Naive thymus-derived CD8-positive, alpha-beta T cell (primary cell): ENCODE measurements around the gene SLC2A13. TPM values are rescaled to one million over a fixed set of nuclear protein-coding genes. Genes with fewer than 3 reads are reported as not detected.
"Not testable (repeated sequence)": the region's sequence is repeated elsewhere in the genome, so short reads cannot be mapped to it uniquely, and the experiment has no call there.

Source experiments
- ATAC-seq, 2 donors: fragments of 150-1000 bp; cut with Tn5 transposase in 1 of 2; sonication (Bioruptor Pico), chemical (Tn5 transposase) in 1 of 2; 1 replicate in 1 of 2; 2 replicates in 1 of 2; pipeline ENCODE4 v1.10.0; 2021; ENCODE audit warnings: mild to moderate bottlenecking in 2 of 2, moderate library complexity in 2 of 2
- POLR2A ChIA-PET: fragments of 350-600 bp; sonication (Branson Sonifier 250); formaldehyde crosslinking; loops from one replicate; lab custom pipeline; 2021; ENCODE audit warnings: antibody characterized with exemption; lab: Charles Lee
- DNase-seq, 10 donors: peaks; one replicate each; pipeline versions ENCODE4 v3.0.0 to v3.0.0-alpha.2; 2020 to 2022
- H3K27ac Mint-ChIP-seq, 10 donors: one replicate each; pipeline ENCODE4 v1.8.0; 2020 to 2022; ENCODE audit warnings: mild to moderate bottlenecking in 10 of 10, mixed read lengths in 10 of 10, moderate library complexity in 4 of 10, inconsistent platforms in 1 of 10
- H3K27me3 Mint-ChIP-seq, 5 donors: one replicate each; pipeline ENCODE4 v1.8.0; 2021 to 2022; ENCODE audit warnings: mixed read lengths in 5 of 5
- H3K36me3 Mint-ChIP-seq, 3 donors: one replicate each; pipeline ENCODE4 v1.8.0; 2020 to 2022; ENCODE audit warnings: mixed read lengths in 3 of 3, mild to moderate bottlenecking in 2 of 3, inconsistent platforms in 1 of 3
- H3K4me1 Mint-ChIP-seq, 4 donors: one replicate each; pipeline ENCODE4 v1.8.0; 2021 to 2022; ENCODE audit warnings: mixed read lengths in 4 of 4
- H3K4me3 Mint-ChIP-seq, 10 donors: one replicate each; pipeline ENCODE4 v1.8.0; 2020 to 2022; ENCODE audit warnings: mild to moderate bottlenecking in 10 of 10, mixed read lengths in 10 of 10, moderate library complexity in 6 of 10, inconsistent platforms in 1 of 10
- H3K9me3 Mint-ChIP-seq, 9 donors: one replicate each; pipeline ENCODE4 v1.8.0; 2020 to 2022; ENCODE audit warnings: mixed read lengths in 9 of 9, mild to moderate bottlenecking in 3 of 9, inconsistent platforms in 1 of 9, moderate library complexity in 1 of 9
- polyA plus RNA-seq, 3 donors: library from polyadenylated mRNA; unstranded; fragments of 300-500 nt; fragmentation: Illumina TruSeq; gene quantifications; one replicate each; pipeline ENCODE4 v1.2.3, GENCODE V29; 2021
- total RNA-seq, 8 experiments: library from RNA in 2 of 8; stranded (reverse) in 2 of 8; gene quantifications; one replicate each; pipeline ENCODE4 v1.2.3 and lab custom pipeline; 2021 to 2026

Gene SLC2A13
- total and polyA plus RNA-seq, 5 experiments from 2014 or later, result 1.4 to 7.6 (median 1.6) TPM

GRCh38 chr12:39928181-39928899, 177.5 kb downstream of the SLC2A13 start:
- Mint-ChIP-seq H3K4me3 (no peak overlapping the region), H3K4me1 (peaks cover 0 to 2% (median 0%) of the 10 kb centered on the region in 4 donors), H3K27ac (peak overlapping the region in 1 of 10 donors; percentile 51), H3K36me3 (no peaks in the 10 kb centered on the region), H3K9me3 (no peaks in the 10 kb centered on the region), H3K27me3 (no peaks in the 10 kb centered on the region)
- no peak for ATAC-seq
- POLR2A ChIA-PET, result no interaction called here
- no peak for DNase-seq

- no peaks in the 10 kb centered on the region for H3K36me3 Mint-ChIP-seq
- H3K27me3 Mint-ChIP-seq, result no peaks in the 10 kb centered on the region
- DNase-seq (no peak), ATAC-seq (no peak)
- H3K27ac Mint-ChIP-seq, result no peak overlapping the region
- peaks cover 0 to 1% (median 0%) of the 10 kb centered on the region in 4 donors for H3K4me1 Mint-ChIP-seq
- H3K9me3 Mint-ChIP-seq, result no peaks in the 10 kb centered on the region
- H3K4me3 Mint-ChIP-seq, result no peak overlapping the region
- POLR2A ChIA-PET, result no interaction called here
These were observed 182.5 kb downstream of the SLC2A13 start for GRCh38 chr12:39923364-39923763.

DNA sequence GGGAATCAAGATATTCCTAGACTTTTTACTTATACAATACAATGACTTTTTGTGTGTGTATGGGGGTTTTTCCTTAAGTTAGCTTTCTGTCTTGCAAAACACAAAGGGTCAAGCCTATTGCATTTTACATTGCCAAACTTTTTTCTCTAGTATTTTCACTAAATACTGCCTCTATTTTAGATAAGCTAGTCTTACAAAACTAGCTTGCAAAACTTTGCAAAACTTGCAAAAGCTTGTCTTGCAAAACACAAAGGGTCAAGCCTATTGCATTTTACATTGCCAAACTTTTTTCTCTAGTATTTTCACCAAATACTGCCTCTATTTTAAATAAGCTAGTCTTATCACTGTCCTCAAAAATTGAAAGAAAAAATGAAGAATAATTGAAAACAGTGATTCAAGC, 183.3 kb downstream of the SLC2A13 start:
- H3K27ac Mint-ChIP-seq, DNase-seq, ATAC-seq, H3K4me3 Mint-ChIP-seq, H3K4me1 Mint-ChIP-seq, H3K36me3 Mint-ChIP-seq, H3K9me3 Mint-ChIP-seq, POLR2A ChIA-PET, H3K27me3 Mint-ChIP-seq: not testable (repeated sequence)

GRCh38 chr12:39920647-39921046, 185.2 kb downstream of the SLC2A13 start:
- DNase-seq (no peak), ATAC-seq (no peak)
- peaks cover 0 to 3% (median 0%) of the 10 kb centered on the region in 4 donors for H3K4me1 Mint-ChIP-seq
- peaks cover 0 to 4% (median 3%) of the 10 kb centered on the region in 3 donors for H3K36me3 Mint-ChIP-seq
- no peaks in the 10 kb centered on the region for H3K27me3 Mint-ChIP-seq
- POLR2A ChIA-PET, result no interaction called here
- no peaks in the 10 kb centered on the region for H3K9me3 Mint-ChIP-seq
- no peak overlapping the region for H3K27ac Mint-ChIP-seq
- no peak overlapping the region for H3K4me3 Mint-ChIP-seq

DNA sequence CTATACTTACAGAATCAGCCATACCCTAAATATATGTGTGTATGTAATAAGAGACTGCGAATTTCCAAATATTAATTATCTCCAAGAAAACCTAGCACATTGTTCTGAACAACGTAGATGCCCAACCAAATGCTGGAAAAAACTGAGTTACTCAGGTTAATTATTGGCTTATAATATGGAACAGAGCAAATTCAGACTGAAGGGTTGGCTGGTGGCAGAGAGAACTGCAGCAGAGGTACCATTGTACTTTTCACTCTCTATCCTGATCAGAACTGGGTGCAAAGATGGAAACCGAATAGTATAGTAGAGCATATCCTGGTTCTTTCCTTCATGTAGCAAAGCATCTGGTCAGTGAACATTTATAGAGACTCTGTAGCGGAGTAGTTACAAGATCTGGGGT, 185.7 kb downstream of the SLC2A13 start:
- Mint-ChIP-seq H3K27me3 (no peaks in the 10 kb centered on the region), H3K27ac (no peak overlapping the region), H3K4me3 (no peak overlapping the region), H3K9me3 (no peaks in the 10 kb centered on the region), H3K4me1 (peaks cover 0 to 3% (median 0%) of the 10 kb centered on the region in 4 donors), H3K36me3 (peaks cover 0 to 4% (median 3%) of the 10 kb centered on the region in 3 donors)
- ATAC-seq (no peak), DNase-seq (no peak)
- POLR2A ChIA-PET, result no interaction called here

DNA sequence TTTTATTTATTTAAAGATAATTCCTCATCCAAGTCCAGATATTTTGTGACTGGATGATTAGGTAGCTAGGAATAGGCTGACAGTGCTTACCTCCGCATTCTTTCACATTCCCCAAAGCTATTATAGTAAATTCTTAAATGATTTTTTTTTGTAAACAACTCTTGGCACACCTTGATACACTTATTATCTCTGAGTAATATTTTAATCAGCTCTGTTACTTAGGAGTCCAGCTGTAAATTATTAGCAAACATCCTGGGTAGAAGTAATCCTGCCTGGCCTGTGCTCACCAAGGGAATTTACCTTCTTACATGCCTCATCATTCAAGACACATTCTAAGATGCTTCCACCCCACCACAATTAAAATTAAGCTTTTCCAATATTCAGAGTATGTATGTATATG, 186.1 kb downstream of the SLC2A13 start:
- POLR2A ChIA-PET, result no interaction called here
- Mint-ChIP-seq H3K9me3 (no peaks in the 10 kb centered on the region), H3K27ac (no peak overlapping the region), H3K4me3 (no peak overlapping the region), H3K4me1 (peaks cover 0 to 3% (median 0%) of the 10 kb centered on the region in 4 donors), H3K36me3 (peaks cover 0 to 4% (median 3%) of the 10 kb centered on the region in 3 donors), H3K27me3 (no peaks in the 10 kb centered on the region)
- ATAC-seq, result no peak
- DNase-seq, result no peak

DNA sequence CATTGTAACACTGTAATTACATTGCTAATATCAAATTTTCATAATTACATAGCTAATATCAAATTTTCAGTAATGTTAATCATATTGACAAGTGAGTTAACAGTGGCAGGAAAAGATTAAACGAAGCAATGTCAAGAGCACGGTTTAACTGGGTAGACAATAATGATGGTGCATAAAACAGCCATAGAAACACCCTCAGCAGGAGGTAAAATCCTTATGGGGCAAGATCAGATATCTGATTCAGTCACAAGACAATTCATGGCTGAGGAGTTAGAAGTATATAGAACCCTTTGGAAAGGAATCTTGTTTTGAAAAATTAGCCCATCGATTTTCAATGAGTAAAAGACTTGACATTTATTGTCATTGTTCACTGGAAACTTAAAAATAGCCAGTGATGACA, 190.6 kb downstream of the SLC2A13 start:
- POLR2A ChIA-PET, result no interaction called here
- Mint-ChIP-seq H3K36me3 (peaks cover 4 to 10% (median 7%) of the 10 kb centered on the region in 3 donors), H3K27ac (no peak overlapping the region), H3K9me3 (no peaks in the 10 kb centered on the region), H3K4me1 (peaks cover 0 to 2% (median 0%) of the 10 kb centered on the region in 4 donors), H3K27me3 (peaks cover 0 to 3% (median 0%) of the 10 kb centered on the region in 5 donors), H3K4me3 (no peak overlapping the region)
- no peak for ATAC-seq
- DNase-seq, result no peak

DNA sequence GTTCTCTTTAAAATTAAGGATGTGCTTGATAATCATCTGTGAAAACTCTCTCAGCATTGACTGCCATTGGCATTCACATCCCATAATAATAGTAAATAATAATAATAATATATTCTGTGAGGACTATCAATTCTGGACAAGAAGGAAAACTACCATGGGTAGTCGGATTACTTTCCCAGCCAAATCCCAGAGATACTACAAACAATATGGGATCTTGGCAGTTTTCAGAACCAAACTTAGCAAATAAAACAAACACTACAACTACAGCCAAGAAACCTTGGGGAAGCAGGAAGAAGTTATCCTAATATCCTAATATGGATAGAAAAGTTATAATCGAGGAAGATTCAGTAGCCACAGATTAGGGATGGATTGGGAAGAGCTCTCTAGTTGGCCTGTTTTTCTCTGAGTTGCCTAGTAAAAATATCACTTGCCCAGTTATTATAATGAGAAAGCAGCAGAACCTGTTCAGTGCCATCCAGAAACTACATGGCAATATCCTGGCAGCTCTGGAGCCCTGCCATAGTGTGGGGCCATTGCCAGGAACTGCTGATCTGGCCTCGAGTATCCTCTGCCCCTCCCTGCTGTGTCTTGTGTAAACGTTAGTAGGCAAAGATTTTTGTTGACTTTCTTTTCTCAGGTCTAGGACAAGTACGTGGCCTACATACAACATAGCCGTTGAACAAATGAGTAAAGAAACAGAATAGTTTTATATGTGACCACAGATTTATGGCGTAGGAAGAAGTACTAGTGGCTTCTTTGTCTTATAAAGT, 193.5 kb downstream of the SLC2A13 start:
- ATAC-seq (no peak), DNase-seq (no peak)
- H3K9me3 Mint-ChIP-seq, result no peaks in the 10 kb centered on the region
- H3K4me3 Mint-ChIP-seq, result no peak overlapping the region
- peaks cover 2 to 10% (median 3%) of the 10 kb centered on the region in 3 donors for H3K36me3 Mint-ChIP-seq
- peaks cover 0 to 3% (median 0%) of the 10 kb centered on the region in 5 donors for H3K27me3 Mint-ChIP-seq
- POLR2A ChIA-PET, result no interaction called here
- H3K4me1 Mint-ChIP-seq, result no peaks in the 10 kb centered on the region
- H3K27ac Mint-ChIP-seq, result no peak overlapping the region

- Mint-ChIP-seq H3K36me3 (no peaks in the 10 kb centered on the region), H3K27me3 (no peaks in the 10 kb centered on the region), H3K9me3 (no peaks in the 10 kb centered on the region), H3K27ac (no peak overlapping the region), H3K4me1 (no peaks in the 10 kb centered on the region), H3K4me3 (no peak overlapping the region)
- ATAC-seq (no peak), DNase-seq (no peak)
- POLR2A ChIA-PET, result no interaction called here
These were observed 199.6 kb downstream of the SLC2A13 start for GRCh38 chr12:39906237-39906636.

DNA sequence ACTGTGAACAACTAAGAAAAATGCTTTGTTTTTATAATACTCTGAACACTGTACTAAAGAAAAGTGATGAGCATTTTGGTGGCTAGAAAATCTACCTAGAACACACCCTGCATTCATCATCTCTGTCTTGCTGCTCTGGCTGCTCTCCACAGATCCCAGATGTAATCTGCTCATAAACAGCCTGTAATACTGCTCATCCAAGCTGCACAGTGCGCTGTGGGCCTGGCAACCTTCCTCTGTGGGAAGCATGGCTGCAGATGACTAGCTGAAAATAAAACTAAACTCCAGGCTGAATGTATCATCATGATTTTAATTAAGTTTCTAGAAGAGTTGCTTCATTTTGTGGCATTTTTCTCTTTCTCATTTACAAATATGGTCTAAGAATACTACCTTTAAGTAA, 200.7 kb downstream of the SLC2A13 start:
- no peaks in the 10 kb centered on the region for H3K4me1 Mint-ChIP-seq
- no peaks in the 10 kb centered on the region for H3K36me3 Mint-ChIP-seq
- H3K9me3 Mint-ChIP-seq, result no peaks in the 10 kb centered on the region
- POLR2A ChIA-PET, result no interaction called here
- no peak overlapping the region for H3K27ac Mint-ChIP-seq
- no peak for DNase-seq
- H3K4me3 Mint-ChIP-seq, result no peak overlapping the region
- no peaks in the 10 kb centered on the region for H3K27me3 Mint-ChIP-seq
- no peak for ATAC-seq

DNA sequence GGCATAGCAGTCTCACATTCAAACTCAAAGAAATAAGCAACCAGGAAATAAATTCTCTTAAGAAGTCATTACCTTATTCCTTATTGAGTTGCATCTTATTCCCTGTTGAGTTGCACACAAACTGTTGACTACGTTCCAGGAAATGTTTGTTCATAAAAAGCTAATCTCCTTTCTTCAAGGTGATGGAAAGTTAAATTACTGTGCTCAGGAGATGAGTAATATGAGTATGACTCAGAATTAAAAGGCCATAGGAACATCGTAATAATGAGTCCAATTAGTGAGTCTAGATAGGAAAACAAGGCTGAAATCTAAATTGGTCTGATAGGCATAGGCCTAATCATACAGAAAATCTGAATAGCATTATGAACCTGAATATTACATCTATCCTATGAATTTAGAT, 203.1 kb downstream of the SLC2A13 start:
- DNase-seq (no peak), ATAC-seq (no peak)
- Mint-ChIP-seq H3K27ac (no peak overlapping the region), H3K9me3 (no peaks in the 10 kb centered on the region), H3K4me3 (no peak overlapping the region), H3K27me3 (no peaks in the 10 kb centered on the region), H3K4me1 (no peaks in the 10 kb centered on the region), H3K36me3 (no peaks in the 10 kb centered on the region)
- POLR2A ChIA-PET, result no interaction called here

- POLR2A ChIA-PET, result no interaction called here
- DNase-seq (no peak), ATAC-seq (no peak)
- peaks cover 0 to 6% (median 0%) of the 10 kb centered on the region in 9 donors for H3K9me3 Mint-ChIP-seq
- no peaks in the 10 kb centered on the region for H3K4me1 Mint-ChIP-seq
- no peaks in the 10 kb centered on the region for H3K27me3 Mint-ChIP-seq
- H3K36me3 Mint-ChIP-seq, result no peaks in the 10 kb centered on the region
- H3K4me3 Mint-ChIP-seq, result no peak overlapping the region
- H3K27ac Mint-ChIP-seq, result no peak overlapping the region
These were observed 208.6 kb downstream of the SLC2A13 start for GRCh38 chr12:39897315-39897714.

DNA sequence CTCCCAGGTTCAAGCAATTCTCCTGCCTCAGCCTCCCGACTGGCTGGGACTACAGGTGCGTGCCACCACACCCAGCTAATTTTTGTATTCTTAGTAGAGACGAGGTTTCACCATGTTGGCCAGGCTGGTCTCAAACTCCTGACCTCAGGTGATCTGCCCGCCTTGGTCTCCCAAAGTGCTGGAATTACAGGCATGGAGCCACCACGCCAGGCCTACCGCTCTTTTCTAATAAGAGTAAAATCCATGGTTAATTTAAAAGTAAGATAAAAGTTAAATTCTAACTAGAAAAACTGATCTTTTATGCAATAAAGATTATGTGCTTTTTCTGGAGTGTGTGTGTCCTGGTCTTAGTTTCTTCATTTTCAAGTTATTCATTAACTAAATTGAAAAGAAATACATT, 212.5 kb downstream of the SLC2A13 start:
- POLR2A ChIA-PET, H3K4me1 Mint-ChIP-seq, H3K27ac Mint-ChIP-seq, H3K9me3 Mint-ChIP-seq, H3K4me3 Mint-ChIP-seq, H3K27me3 Mint-ChIP-seq, DNase-seq, ATAC-seq, H3K36me3 Mint-ChIP-seq: not testable (repeated sequence)
